ENCODE results near the gene CCDC157. TPM values are rescaled to one million over a fixed set of nuclear protein-coding genes. Genes with fewer than 3 reads are reported as not detected.

CCDC157 gene
- total RNA-seq, 1 donor from 2014 or later = 7.0 TPM

DNA sequence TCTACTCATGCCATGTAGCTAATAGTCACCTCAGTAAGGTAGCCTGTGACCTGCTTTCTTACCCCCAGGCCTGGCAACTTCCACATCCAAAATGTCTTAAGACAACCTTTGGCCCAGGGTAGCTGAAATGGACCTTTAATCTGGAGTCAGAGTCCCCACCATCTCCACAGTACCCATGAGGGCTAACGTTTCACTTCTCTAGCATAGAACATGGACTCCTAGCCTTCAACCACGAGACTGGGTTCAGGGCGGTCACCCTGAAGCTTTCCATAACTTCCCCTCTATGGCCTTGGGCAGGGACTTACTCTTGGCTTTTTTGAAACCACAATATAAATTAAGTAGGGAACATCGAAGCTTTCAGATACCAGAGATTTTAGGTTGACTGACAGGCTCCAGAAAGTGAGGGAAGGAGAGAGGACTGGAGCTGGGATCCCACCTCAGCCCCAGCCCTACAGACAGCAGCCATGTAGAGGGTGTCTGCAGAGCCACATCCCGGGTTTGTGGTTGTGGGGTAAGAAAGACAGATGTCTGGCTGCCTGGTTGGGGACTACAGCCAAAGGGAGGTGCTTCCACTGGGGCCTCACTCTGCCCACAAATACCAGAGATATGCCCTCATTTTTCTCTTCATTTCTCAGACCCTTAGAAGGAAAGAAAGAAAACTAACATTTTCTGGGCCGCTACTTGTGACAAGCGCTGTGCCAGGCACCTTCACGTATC lies 32.6 kb upstream of the CCDC157 start:
- Histone ChIP-seq H3K27me3 (no peaks in the 10 kb centered on the region), H3K4me1 (peaks cover 22 to 63% of the 10 kb centered on the region in 2 donors), H3K36me3 (peaks cover 0 to 10% of the 10 kb centered on the region in 2 donors), H3K4me3 (peak overlapping the region; percentile 95 to 100), H3K27ac (peak overlapping the region; percentile 94 to 95), H3K9me3 (no peaks in the 10 kb centered on the region)
- intact Hi-C loops (cut with DNase I) = loop anchor here (2.0 kb wide), 1 partner anchor 13 kb away; no protein-coding TSS in a partner anchor
- TF ChIP-seq, protein P1, sequence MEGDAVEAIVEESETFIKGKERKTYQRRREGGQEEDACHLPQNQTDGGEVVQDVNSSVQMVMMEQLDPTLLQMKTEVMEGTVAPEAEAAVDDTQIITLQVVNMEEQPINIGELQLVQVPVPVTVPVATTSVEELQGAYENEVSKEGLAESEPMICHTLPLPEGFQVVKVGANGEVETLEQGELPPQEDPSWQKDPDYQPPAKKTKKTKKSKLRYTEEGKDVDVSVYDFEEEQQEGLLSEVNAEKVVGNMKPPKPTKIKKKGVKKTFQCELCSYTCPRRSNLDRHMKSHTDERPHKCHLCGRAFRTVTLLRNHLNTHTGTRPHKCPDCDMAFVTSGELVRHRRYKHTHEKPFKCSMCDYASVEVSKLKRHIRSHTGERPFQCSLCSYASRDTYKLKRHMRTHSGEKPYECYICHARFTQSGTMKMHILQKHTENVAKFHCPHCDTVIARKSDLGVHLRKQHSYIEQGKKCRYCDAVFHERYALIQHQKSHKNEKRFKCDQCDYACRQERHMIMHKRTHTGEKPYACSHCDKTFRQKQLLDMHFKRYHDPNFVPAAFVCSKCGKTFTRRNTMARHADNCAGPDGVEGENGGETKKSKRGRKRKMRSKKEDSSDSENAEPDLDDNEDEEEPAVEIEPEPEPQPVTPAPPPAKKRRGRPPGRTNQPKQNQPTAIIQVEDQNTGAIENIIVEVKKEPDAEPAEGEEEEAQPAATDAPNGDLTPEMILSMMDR (IDR thresholded peaks at IDR 0.05) = no peak
- no peak for DNase-seq (ENCODE audit: low spot score in 2 of 2)

DNA sequence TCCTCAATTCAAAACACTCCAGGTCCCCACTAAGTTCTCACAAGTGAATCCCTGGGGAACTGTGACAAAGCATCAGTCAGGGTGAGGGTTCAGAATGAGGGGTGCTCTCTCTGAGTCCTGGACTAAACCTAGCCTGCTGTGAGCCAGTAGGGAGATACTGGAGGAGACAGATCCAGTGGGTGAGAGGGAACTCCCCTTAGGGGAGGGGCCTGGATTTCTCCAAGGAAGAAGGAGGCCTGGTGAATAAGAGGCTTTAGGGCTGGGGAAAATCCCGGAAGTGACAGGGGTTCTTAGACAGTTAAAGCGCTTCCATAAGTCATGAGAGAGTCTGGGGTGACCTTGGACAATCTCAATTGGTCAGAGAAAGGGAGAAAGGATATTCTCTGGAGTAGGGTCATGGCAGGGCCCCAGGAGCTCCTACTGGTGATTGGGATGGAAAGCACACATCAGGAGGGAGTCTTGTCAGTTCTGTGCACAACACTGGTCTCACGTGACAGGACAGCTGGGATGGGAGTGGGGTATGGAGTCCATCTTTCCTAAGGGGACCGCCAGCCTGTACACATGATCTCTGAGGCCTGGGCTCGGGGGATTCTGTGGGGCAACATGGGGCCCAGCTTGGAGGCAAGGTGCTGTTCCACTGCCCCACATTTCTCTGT lies 31.6 kb upstream of the CCDC157 start:
- H3K4me1 ChIP-seq = peaks cover 22 to 54% of the 10 kb centered on the region in 2 donors
- DNase-seq (ENCODE audit: low spot score in 2 of 2) = peak; percentile 47 to 88
- TF ChIP-seq, protein P1 (IDR thresholded peaks at IDR 0.05) = no peak
- H3K9me3 ChIP-seq = no peaks in the 10 kb centered on the region
- H3K36me3 ChIP-seq = peaks cover 0 to 9% of the 10 kb centered on the region in 2 donors
- H3K27me3 ChIP-seq = no peaks in the 10 kb centered on the region
- intact Hi-C loops (cut with DNase I) = loop anchor here (2.0 to 5.0 kb wide), 2 partner anchors 14 to 723 kb away; partner anchors contain the start of gene NF2
- H3K27ac ChIP-seq = peak overlapping the region; percentile 94 to 95
- H3K4me3 ChIP-seq = peak overlapping the region; percentile 95 to 100

DNA sequence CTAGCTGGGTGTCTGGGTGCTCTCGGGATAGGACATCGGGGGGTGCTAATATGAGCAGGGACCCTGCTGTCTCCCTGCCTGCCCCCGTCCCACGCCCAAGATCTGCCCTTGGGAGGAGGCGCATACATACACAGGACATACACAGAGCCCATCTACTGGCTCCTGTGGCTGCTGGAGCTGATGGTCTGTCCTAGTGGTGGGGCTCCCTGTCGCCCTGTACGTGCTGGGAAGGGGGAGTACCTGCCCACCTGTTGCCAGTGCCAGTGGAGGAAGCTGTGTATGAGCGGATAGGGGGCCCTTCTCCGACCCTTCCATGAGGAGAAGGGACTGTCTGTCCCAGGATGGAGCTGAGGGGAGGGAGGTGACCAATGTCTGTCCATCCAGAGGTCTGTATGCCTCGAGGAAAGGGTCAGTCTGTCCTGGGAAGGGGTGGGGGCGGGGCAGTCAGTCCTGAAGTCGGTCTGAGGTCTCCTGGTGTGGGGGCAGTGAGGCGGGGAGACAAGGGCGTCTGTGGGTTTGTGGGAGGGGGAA lies 31.0 kb upstream of the CCDC157 start:
- H3K9me3 ChIP-seq = no peaks in the 10 kb centered on the region
- peak overlapping the region; percentile 94 to 95 for H3K27ac ChIP-seq
- intact Hi-C loops (cut with DNase I) = loop anchor here (1.0 to 5.0 kb wide), 4 partner anchors 15 to 723 kb away; partner anchors contain the start of gene NF2
- no peak for DNase-seq (ENCODE audit: low spot score in 2 of 2)
- H3K4me3 ChIP-seq = peak overlapping the region; percentile 95 to 100
- H3K27me3 ChIP-seq = no peaks in the 10 kb centered on the region
- peaks cover 17 to 48% of the 10 kb centered on the region in 2 donors for H3K4me1 ChIP-seq
- TF ChIP-seq, protein P1 (IDR thresholded peaks at IDR 0.05) = no peak
- peaks cover 0 to 11% of the 10 kb centered on the region in 2 donors for H3K36me3 ChIP-seq

DNA sequence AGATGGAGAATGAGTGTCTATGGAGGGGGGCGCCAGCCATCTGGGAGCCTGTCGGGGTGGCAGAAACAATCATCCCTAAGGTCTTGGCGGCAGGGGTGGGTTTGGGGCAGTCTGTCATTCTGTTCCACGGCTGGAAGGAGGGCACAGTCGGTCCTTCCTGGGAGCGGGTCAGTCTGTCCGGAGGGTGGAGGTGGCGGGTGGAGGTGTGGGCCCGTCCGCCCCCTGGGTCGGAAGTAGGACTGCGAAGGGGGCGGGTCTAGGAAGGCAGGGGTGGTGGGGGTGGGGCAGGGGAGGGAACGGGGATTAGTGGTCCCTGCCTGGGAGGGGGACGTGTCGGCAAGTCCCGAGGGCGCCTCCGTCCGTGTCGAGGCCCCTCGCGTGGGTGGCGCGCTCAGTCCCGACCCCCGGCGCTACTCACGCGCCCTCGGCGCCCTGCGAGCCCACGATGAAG lies 30.5 kb upstream of the CCDC157 start:
- peak in 1 of 2 donors; percentile 72 for DNase-seq (ENCODE audit: low spot score in 2 of 2)
- Histone ChIP-seq H3K4me1 (peaks cover 12 to 43% of the 10 kb centered on the region in 2 donors), H3K27ac (peak overlapping the region; percentile 94 to 95)

More for the DNA sequence above, 30.5 kb upstream of the CCDC157 start:
- peak overlapping the region; percentile 95 to 100 for H3K4me3 ChIP-seq
- intact Hi-C loops (cut with DNase I) = loop anchor here (1.0 to 5.0 kb wide), 3 partner anchors 22 to 724 kb away; partner anchors contain the start of gene NF2
- TF ChIP-seq, protein P1 (IDR thresholded peaks at IDR 0.05) = no peak
- no peaks in the 10 kb centered on the region for H3K9me3 ChIP-seq
- H3K36me3 ChIP-seq = peaks cover 0 to 13% of the 10 kb centered on the region in 2 donors
- no peaks in the 10 kb centered on the region for H3K27me3 ChIP-seq

Data from ascending aorta (tissue), 2 donors.